Astrocyte of the cerebellum (primary cell): Measurements from ENCODE around the gene CCT2.

ENCODE experiments used
- DNase-seq: peaks from one replicate; pipeline ENCODE4 v3.0.0-alpha.2; 2011; ENCODE audit warnings: low read depth
- H3K4me3 ChIP-seq: 2 replicates; pipeline ENCODE4 v1.5.1; 2011; ENCODE audit warnings: mild to moderate bottlenecking, low read depth, low read length, moderate library complexity
- CTCF ChIP-seq: IDR thresholded peaks from 2 replicates; pipeline ENCODE4 v1.5.1; 2012; ENCODE audit warnings: low read length, low read depth, moderate library complexity, mild to moderate bottlenecking; ENCODE audit errors: missing control alignments
- in situ Hi-C: cut with HindIII; loops from 2 replicates; pipeline ENCODE4 v1.10.0; 2017; ENCODE audit warnings: low sequenced_read_pairs

The CCT2 gene

GRCh38 chr12:69550569-69551350 lies 34.5 kb upstream of the CCT2 start:
- in situ Hi-C loops, result no loop called here
- no peak for DNase-seq
- H3K4me3 ChIP-seq, result no peak overlapping the region
- no peak for TF ChIP-seq CTCF

GRCh38 chr12:69553628-69554248 lies 31.5 kb upstream of the CCT2 start:
- DNase-seq, result peak; percentile 72
- in situ Hi-C loops, result no loop called here
- H3K4me3 ChIP-seq, result no peak overlapping the region
- TF ChIP-seq CTCF, result no peak

- no peak overlapping the region for H3K4me3 ChIP-seq
- TF ChIP-seq CTCF, result no peak
- in situ Hi-C loops, result no loop called here
- peak; percentile 36 for DNase-seq
Measured at GRCh38 chr12:69555461-69555860, 29.8 kb upstream of the CCT2 start.

- in situ Hi-C loops, result no loop called here
- no peak overlapping the region for H3K4me3 ChIP-seq
- DNase-seq, result no peak
- no peak for TF ChIP-seq CTCF
Measured at GRCh38 chr12:69556383-69556782, 28.9 kb upstream of the CCT2 start.

GRCh38 chr12:69563166-69563762 lies 22.0 kb upstream of the CCT2 start:
- no peak overlapping the region for H3K4me3 ChIP-seq
- in situ Hi-C loops, result no loop called here
- no peak for DNase-seq
- no peak for TF ChIP-seq CTCF

GRCh38 chr12:69566603-69567002 lies 18.7 kb upstream of the CCT2 start:
- in situ Hi-C loops, result no loop called here
- TF ChIP-seq CTCF, result no peak
- DNase-seq, result no peak
- H3K4me3 ChIP-seq, result no peak overlapping the region
